Gastrocnemius medialis (tissue), 4 donors: Measurements from ENCODE around the gene GPHA2. TPM values are rescaled to one million over a fixed set of nuclear protein-coding genes. Genes with fewer than 3 reads are reported as not detected.

Experiments
- ATAC-seq, 2 donors: fragments of 150-250 bp; one replicate each; pipeline ENCODE4 v1.9.1; 2016
- DNase-seq, 2 donors: peaks; one replicate each; pipeline ENCODE4 v3.0.0-alpha.2; 2019
- H3K27ac ChIP-seq, 4 donors: fragments of 200-600 bp; sonication (generic); 1 replicate in 1 of 4; 2 replicates in 3 of 4; pipeline ENCODE4 v1.5.1; 2016 to 2018; ENCODE audit warnings: mild to moderate bottlenecking in 2 of 4, moderate library complexity in 1 of 4
- H3K27me3 ChIP-seq, 3 donors: fragments of 200-600 bp; sonication (generic) in 2 of 3; 1 replicate in 1 of 3; 2 replicates in 2 of 3; pipeline versions ENCODE4 v1.5.1 to v1.6.0; 2016 to 2019; ENCODE audit warnings: mild to moderate bottlenecking in 1 of 3, moderate library complexity in 1 of 3
- H3K36me3 ChIP-seq, 2 donors: fragments of 200-600 bp; sonication (generic) in 1 of 2; one replicate each; pipeline ENCODE4 v1.5.1; 2017 to 2018
- H3K4me1 ChIP-seq, 2 donors: fragments of 200-600 bp; sonication (generic) in 1 of 2; one replicate each; pipeline ENCODE4 v1.5.1; 2016 to 2017; ENCODE audit warnings: mild to moderate bottlenecking in 2 of 2
- H3K4me3 ChIP-seq, 4 donors: fragments of 200-600 bp; sonication (generic) in 3 of 4; 1 replicate in 1 of 4; 2 replicates in 3 of 4; pipeline ENCODE4 v1.5.1; 2016 to 2019; ENCODE audit warnings: mild to moderate bottlenecking in 2 of 4
- H3K9me3 ChIP-seq, 3 donors: fragments of 200-600 bp; sonication (generic) in 2 of 3; 1 replicate in 1 of 3; 2 replicates in 2 of 3; pipeline ENCODE4 v1.5.1; 2016 to 2019
- POLR2A ChIP-seq, 2 donors: fragments of 450-650 bp; IDR thresholded peaks; one replicate each; pipeline ENCODE4 v1.6.1; 2017; ENCODE audit warnings: antibody characterized with exemption in 2 of 2, mild to moderate bottlenecking in 2 of 2, moderate library complexity in 2 of 2
- in situ Hi-C, 4 donors: fragments of 200-750 bp; cut with MboI; loops; one replicate each; pipeline versions ENCODE4 v1.15.0 to v1.8.0; 2017; ENCODE audit warnings: low sequenced_read_pairs in 4 of 4
- intact Hi-C: fragments of 100-400 bp; cut with DNase I; formaldehyde crosslinking; loops from one replicate; pipeline ENCODE4 v1.15.1; 2023; ENCODE audit warnings: low total_unique reads
- total RNA-seq, 4 donors: library from RNA; depleted of rRNA; stranded (reverse); fragments of >200 nt; gene quantifications; one replicate each; pipeline versions ENCODE4 v1.1.0 to v1.2.3, GENCODE V29; 2016
- TF ChIP-seq, protein P1 (sequence below), 5 experiments: fragments of 450-650 bp in 3 of 5; fragments of 200-600 bp in 2 of 5; sonication (generic) in 2 of 5; IDR thresholded peaks in 4 of 5; conservative IDR thresholded peaks in 1 of 5; 1 replicate in 4 of 5; 2 replicates in 1 of 5; pipeline ENCODE4 v1.5.1; 2016 to 2019; ENCODE audit warnings: antibody characterized with exemption in 5 of 5, mild to moderate bottlenecking in 3 of 5, moderate library complexity in 3 of 5

Gene GPHA2
- total RNA-seq, 4 donors from 2014 or later: not detected

GRCh38 chr11:64928957-64929356 is 6.7 kb downstream of the GPHA2 start:
- Histone ChIP-seq H3K9me3 (no peaks in the 10 kb centered on the region), H3K4me3 (no peak overlapping the region), H3K4me1 (peaks cover 13% of the 10 kb centered on the region in 2 donors), H3K36me3 (peaks cover 0 to 75% of the 10 kb centered on the region in 2 donors), H3K27me3 (no peaks in the 10 kb centered on the region), H3K27ac (no peak overlapping the region)
- TF ChIP-seq, protein P1, sequence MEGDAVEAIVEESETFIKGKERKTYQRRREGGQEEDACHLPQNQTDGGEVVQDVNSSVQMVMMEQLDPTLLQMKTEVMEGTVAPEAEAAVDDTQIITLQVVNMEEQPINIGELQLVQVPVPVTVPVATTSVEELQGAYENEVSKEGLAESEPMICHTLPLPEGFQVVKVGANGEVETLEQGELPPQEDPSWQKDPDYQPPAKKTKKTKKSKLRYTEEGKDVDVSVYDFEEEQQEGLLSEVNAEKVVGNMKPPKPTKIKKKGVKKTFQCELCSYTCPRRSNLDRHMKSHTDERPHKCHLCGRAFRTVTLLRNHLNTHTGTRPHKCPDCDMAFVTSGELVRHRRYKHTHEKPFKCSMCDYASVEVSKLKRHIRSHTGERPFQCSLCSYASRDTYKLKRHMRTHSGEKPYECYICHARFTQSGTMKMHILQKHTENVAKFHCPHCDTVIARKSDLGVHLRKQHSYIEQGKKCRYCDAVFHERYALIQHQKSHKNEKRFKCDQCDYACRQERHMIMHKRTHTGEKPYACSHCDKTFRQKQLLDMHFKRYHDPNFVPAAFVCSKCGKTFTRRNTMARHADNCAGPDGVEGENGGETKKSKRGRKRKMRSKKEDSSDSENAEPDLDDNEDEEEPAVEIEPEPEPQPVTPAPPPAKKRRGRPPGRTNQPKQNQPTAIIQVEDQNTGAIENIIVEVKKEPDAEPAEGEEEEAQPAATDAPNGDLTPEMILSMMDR (IDR thresholded peaks at IDR 0.05 in 4 of 5, conservative IDR thresholded peaks at IDR 0.05 in 1 of 5): no peak
- no peak for TF ChIP-seq POLR2A (IDR thresholded peaks at IDR 0.05)
- ATAC-seq (no peak), DNase-seq (no peak)
- in situ Hi-C loops (loop anchor here in 1 of 4 donors (10.0 kb wide), 1 partner anchor 96 kb away; the partner anchor contains the start of gene SNX15), intact Hi-C loops (no loop called here)

DNA sequence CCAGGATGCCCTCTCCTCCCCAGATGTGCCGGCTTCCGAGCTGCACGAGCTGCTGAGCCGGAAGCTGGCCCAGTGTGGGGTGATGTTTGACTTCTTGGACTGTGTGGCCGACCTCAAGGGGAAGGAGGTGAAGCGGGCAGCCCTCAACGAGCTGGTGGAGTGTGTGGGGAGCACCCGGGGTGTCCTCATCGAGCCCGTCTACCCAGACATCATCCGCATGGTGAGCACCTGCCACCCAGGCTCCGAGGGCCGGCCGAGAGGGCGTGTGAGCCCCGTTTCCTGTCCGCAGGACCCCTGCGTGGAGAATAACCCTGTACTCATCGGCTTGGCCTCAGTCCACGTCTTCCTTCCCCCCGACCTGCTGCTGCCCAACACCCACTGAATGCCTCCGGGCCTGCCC is 9.0 kb downstream of the GPHA2 start:
- DNase-seq (no peak), ATAC-seq (no peak)
- no peaks in the 10 kb centered on the region for H3K27me3 ChIP-seq
- no peak overlapping the region for H3K27ac ChIP-seq
- peaks cover 21 to 24% of the 10 kb centered on the region in 2 donors for H3K4me1 ChIP-seq
- H3K4me3 ChIP-seq: no peak overlapping the region
- H3K36me3 ChIP-seq: peaks cover 0 to 53% of the 10 kb centered on the region in 2 donors
- no peaks in the 10 kb centered on the region for H3K9me3 ChIP-seq
- in situ Hi-C loops: loop anchor here in 1 of 4 donors (10.0 kb wide), 1 partner anchor 98 kb away; the partner anchor contains the start of gene SNX15
- intact Hi-C loops: no loop called here
- no peak for TF ChIP-seq POLR2A (IDR thresholded peaks at IDR 0.05)
- TF ChIP-seq, protein P1 (IDR thresholded peaks at IDR 0.05 in 4 of 5, conservative IDR thresholded peaks at IDR 0.05 in 1 of 5): no peak

- TF ChIP-seq, protein P1 (IDR thresholded peaks at IDR 0.05 in 4 of 5, conservative IDR thresholded peaks at IDR 0.05 in 1 of 5): no peak
- no peak for TF ChIP-seq POLR2A (IDR thresholded peaks at IDR 0.05)
- ATAC-seq: no peak
- Histone ChIP-seq H3K4me3 (peak overlapping the region; percentile 80 to 100 (median 86)), H3K27ac (peak overlapping the region in 3 of 4 donors; percentile 97 to 100 (median 99)), H3K36me3 (peaks cover 0 to 44% of the 10 kb centered on the region in 2 donors), H3K27me3 (no peaks in the 10 kb centered on the region), H3K4me1 (peaks cover 21 to 24% of the 10 kb centered on the region in 2 donors), H3K9me3 (no peaks in the 10 kb centered on the region)
- in situ Hi-C loops: loop anchor here in 1 of 4 donors (10.0 kb wide), 1 partner anchor 99 kb away; the partner anchor contains the start of gene SNX15
- no peak for DNase-seq
- intact Hi-C loops: loop anchor here (2.0 kb wide), 2 partner anchors 71 kb away; partner anchors contain the start of gene BATF2
These were observed 9.9 kb downstream of the GPHA2 start for GRCh38 chr11:64925536-64926436.

GRCh38 chr11:64924910-64925284 is 10.8 kb downstream of the GPHA2 start:
- peaks cover 21 to 24% of the 10 kb centered on the region in 2 donors for H3K4me1 ChIP-seq
- H3K9me3 ChIP-seq: no peaks in the 10 kb centered on the region
- no peaks in the 10 kb centered on the region for H3K27me3 ChIP-seq
- TF ChIP-seq POLR2A (IDR thresholded peaks at IDR 0.05): no peak
- TF ChIP-seq, protein P1 (IDR thresholded peaks at IDR 0.05 in 4 of 5, conservative IDR thresholded peaks at IDR 0.05 in 1 of 5): no peak
- no peak for DNase-seq
- in situ Hi-C loops: loop anchor here in 1 of 4 donors (10.0 kb wide), 1 partner anchor 100 kb away; the partner anchor contains the start of gene SNX15
- no peak for ATAC-seq
- H3K36me3 ChIP-seq: peaks cover 0 to 35% of the 10 kb centered on the region in 2 donors
- intact Hi-C loops: loop anchor here (1.0 to 2.0 kb wide), 3 partner anchors 70 to 102 kb away; partner anchors contain the start of genes BATF2 and SNX15
- peak overlapping the region; percentile 80 to 100 (median 86) for H3K4me3 ChIP-seq
- peak overlapping the region; percentile 97 to 100 (median 100) for H3K27ac ChIP-seq
